Measurements from ENCODE around the gene BRAT1.

The BRAT1 gene

GRCh38 chr7:2587778-2588177, 32.5 kb upstream of the BRAT1 start:
- no peak overlapping the region for H2AFZ ChIP-seq (ENCODE audit: low read length)
- H3K4me3 ChIP-seq (ENCODE audit: low read length, poor library complexity, severe bottlenecking) = no peak overlapping the region
- H3K79me2 ChIP-seq (ENCODE audit: insufficient read depth, low read length) = no peaks in the 10 kb centered on the region
- no peaks in the 10 kb centered on the region for H3K36me3 ChIP-seq (ENCODE audit: insufficient read depth, low read length)
- TF ChIP-seq CTCF (conservative IDR thresholded peaks at IDR 0.05; ENCODE audit: low read length) = no peak
- TF ChIP-seq EZH2phosphoT487 (IDR thresholded peaks at IDR 0.05; ENCODE audit: borderline replicate concordance) = no peak
- H3K9ac ChIP-seq (ENCODE audit: low read depth, low read length, poor library complexity, severe bottlenecking) = no peak overlapping the region
- no peaks in the 10 kb centered on the region for H3K9me2 ChIP-seq (replicated peaks; ENCODE audit: low read depth, low read length)
- H4K20me1 ChIP-seq (ENCODE audit: insufficient read depth, low read length, poor library complexity, severe bottlenecking) = no peaks in the 10 kb centered on the region
- H3K4me2 ChIP-seq (ENCODE audit: low read depth, low read length, poor library complexity, severe bottlenecking) = no peak overlapping the region
- H3F3A ChIP-seq (ENCODE audit: low read depth) = no peaks in the 10 kb centered on the region
- H3K27me3 ChIP-seq (ENCODE audit: insufficient read depth, low read length, poor library complexity, severe bottlenecking) = no peaks in the 10 kb centered on the region
- H3K9me3 ChIP-seq (ENCODE audit: insufficient read depth, low read depth, low read length) = no peaks in the 10 kb centered on the region
- no peaks in the 10 kb centered on the region for H3K4me1 ChIP-seq (ENCODE audit: insufficient read depth, low read length, poor library complexity, severe bottlenecking)

GRCh38 chr7:2587134-2587533, 31.8 kb upstream of the BRAT1 start:
- H3K9ac ChIP-seq (ENCODE audit: low read depth, low read length, poor library complexity, severe bottlenecking) = no peak overlapping the region
- H3K4me2 ChIP-seq (ENCODE audit: low read depth, low read length, poor library complexity, severe bottlenecking) = no peak overlapping the region
- no peaks in the 10 kb centered on the region for H3K9me3 ChIP-seq (ENCODE audit: insufficient read depth, low read depth, low read length)
- no peaks in the 10 kb centered on the region for H3K27me3 ChIP-seq (ENCODE audit: insufficient read depth, low read length, poor library complexity, severe bottlenecking)
- TF ChIP-seq EZH2phosphoT487 (IDR thresholded peaks at IDR 0.05; ENCODE audit: borderline replicate concordance) (no peak), CTCF (conservative IDR thresholded peaks at IDR 0.05; ENCODE audit: low read length) (no peak)
- no peaks in the 10 kb centered on the region for H3K36me3 ChIP-seq (ENCODE audit: insufficient read depth, low read length)
- no peaks in the 10 kb centered on the region for H4K20me1 ChIP-seq (ENCODE audit: insufficient read depth, low read length, poor library complexity, severe bottlenecking)
- no peaks in the 10 kb centered on the region for H3K9me2 ChIP-seq (replicated peaks; ENCODE audit: low read depth, low read length)
- no peaks in the 10 kb centered on the region for H3K4me1 ChIP-seq (ENCODE audit: insufficient read depth, low read length, poor library complexity, severe bottlenecking)
- no peak overlapping the region for H3K4me3 ChIP-seq (ENCODE audit: low read length, poor library complexity, severe bottlenecking)
- H2AFZ ChIP-seq (ENCODE audit: low read length) = no peak overlapping the region
- H3F3A ChIP-seq (ENCODE audit: low read depth) = no peaks in the 10 kb centered on the region
- H3K79me2 ChIP-seq (ENCODE audit: insufficient read depth, low read length) = no peaks in the 10 kb centered on the region

GRCh38 chr7:2586326-2587020, 31.1 kb upstream of the BRAT1 start:
- Histone ChIP-seq H3K9me2 (replicated peaks; ENCODE audit: low read depth, low read length) (no peaks in the 10 kb centered on the region), H3K9me3 (ENCODE audit: insufficient read depth, low read depth, low read length) (no peaks in the 10 kb centered on the region), H3K9ac (ENCODE audit: low read depth, low read length, poor library complexity, severe bottlenecking) (no peak overlapping the region), H2AFZ (ENCODE audit: low read length) (no peak overlapping the region), H4K20me1 (ENCODE audit: insufficient read depth, low read length, poor library complexity, severe bottlenecking) (no peaks in the 10 kb centered on the region), H3K79me2 (ENCODE audit: insufficient read depth, low read length) (no peaks in the 10 kb centered on the region), H3K4me2 (ENCODE audit: low read depth, low read length, poor library complexity, severe bottlenecking) (no peak overlapping the region), H3K4me1 (ENCODE audit: insufficient read depth, low read length, poor library complexity, severe bottlenecking) (no peaks in the 10 kb centered on the region), H3F3A (ENCODE audit: low read depth) (no peaks in the 10 kb centered on the region), H3K36me3 (ENCODE audit: insufficient read depth, low read length) (no peaks in the 10 kb centered on the region), H3K27me3 (ENCODE audit: insufficient read depth, low read length, poor library complexity, severe bottlenecking) (no peaks in the 10 kb centered on the region), H3K4me3 (ENCODE audit: low read length, poor library complexity, severe bottlenecking) (no peak overlapping the region)
- TF ChIP-seq CTCF (conservative IDR thresholded peaks at IDR 0.05; ENCODE audit: low read length) (no peak), EZH2phosphoT487 (IDR thresholded peaks at IDR 0.05; ENCODE audit: borderline replicate concordance) (no peak)

All from Loucy (cell line).